ENCODE data around the gene DDX25.
"Not testable (repeated sequence)": the region's sequence is repeated elsewhere in the genome, so short reads cannot be mapped to it uniquely, and the experiment has no call there.

The DDX25 gene

GRCh38 chr11:125904678-125905077 lies 370 bp downstream of the DDX25 start:
- DNase-seq (ENCODE audit: low spot score), result no peak

- no peak for DNase-seq (ENCODE audit: low spot score)
These were observed 6.0 kb downstream of the DDX25 start for GRCh38 chr11:125910226-125910849.

- DNase-seq (ENCODE audit: low spot score), result not testable (repeated sequence)
These were observed 10.3 kb downstream of the DDX25 start for GRCh38 chr11:125914601-125915000.

- no peak for DNase-seq (ENCODE audit: low spot score)
These were observed 12.5 kb downstream of the DDX25 start for GRCh38 chr11:125916683-125917347.

GRCh38 chr11:125918140-125918840 lies 14.0 kb downstream of the DDX25 start:
- no peak for DNase-seq (ENCODE audit: low spot score)

GRCh38 chr11:125921042-125921441 lies 16.7 kb downstream of the DDX25 start:
- no peak for DNase-seq (ENCODE audit: low spot score)

- no peak for DNase-seq (ENCODE audit: low spot score)
These were observed 17.8 kb downstream of the DDX25 start for GRCh38 chr11:125922156-125922555.

- peak; percentile 82 for DNase-seq (ENCODE audit: low spot score)
These were observed 18.8 kb downstream of the DDX25 start for GRCh38 chr11:125923012-125923579.

GRCh38 chr11:125923633-125924032 lies 19.3 kb downstream of the DDX25 start:
- no peak for DNase-seq (ENCODE audit: low spot score)

GRCh38 chr11:125924384-125925007 lies 20.2 kb downstream of the DDX25 start:
- no peak for DNase-seq (ENCODE audit: low spot score)

- no peak for DNase-seq (ENCODE audit: low spot score)
These were observed 21.0 kb downstream of the DDX25 start for GRCh38 chr11:125925247-125925740.

GRCh38 chr11:125925804-125926203 lies 21.5 kb downstream of the DDX25 start:
- no peak for DNase-seq (ENCODE audit: low spot score)

GRCh38 chr11:125926682-125927081 lies 22.4 kb downstream of the DDX25 start:
- no peak for DNase-seq (ENCODE audit: low spot score)

GRCh38 chr11:125929445-125930075 lies 25.3 kb downstream of the DDX25 start:
- no peak for DNase-seq (ENCODE audit: low spot score)

- no peak for DNase-seq (ENCODE audit: low spot score)
These were observed 25.8 kb downstream of the DDX25 start for GRCh38 chr11:125930076-125930450.

- DNase-seq (ENCODE audit: low spot score), result no peak
These were observed 26.8 kb downstream of the DDX25 start for GRCh38 chr11:125931116-125931515.

- no peak for DNase-seq (ENCODE audit: low spot score)
These were observed 27.4 kb downstream of the DDX25 start for GRCh38 chr11:125931668-125932067.

GRCh38 chr11:125932301-125932700 lies 28.0 kb downstream of the DDX25 start:
- no peak for DNase-seq (ENCODE audit: low spot score)

- no peak for DNase-seq (ENCODE audit: low spot score)
These were observed 28.9 kb downstream of the DDX25 start for GRCh38 chr11:125933030-125933813.

GRCh38 chr11:125934473-125934872 lies 30.2 kb downstream of the DDX25 start:
- no peak for DNase-seq (ENCODE audit: low spot score)

GRCh38 chr11:125935056-125935455 lies 30.7 kb downstream of the DDX25 start:
- no peak for DNase-seq (ENCODE audit: low spot score)

All from iPS-NIHi11 (cell line).